ENCODE results near the gene LRRC18. TPM values are rescaled to one million over a fixed set of nuclear protein-coding genes. Genes with fewer than 3 reads are reported as not detected.
A peak's percentile ranks its signal among the peaks of the same experiment; 100 is the strongest.

Gene LRRC18
- polyA plus RNA-seq, 1 donor: 0.24 TPM

DNA sequence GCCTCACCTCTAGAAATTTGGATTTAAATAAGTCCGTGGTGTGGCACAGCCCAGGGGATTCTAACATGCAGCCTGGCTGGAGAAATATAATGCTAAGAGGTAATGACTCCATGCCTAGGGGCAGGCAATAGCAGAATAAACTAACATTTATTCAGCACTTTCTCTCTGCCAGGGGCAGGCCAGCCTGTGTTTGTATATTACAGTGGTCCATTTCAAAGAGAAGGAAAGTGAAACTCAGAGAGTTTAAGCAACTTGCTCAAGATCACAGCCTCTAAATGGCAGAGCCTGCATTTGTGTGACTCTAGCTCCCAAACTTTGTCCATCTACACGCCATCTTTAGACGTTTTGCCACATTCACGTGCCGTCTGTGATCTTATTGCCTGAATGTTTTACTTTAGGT lies 6.7 kb upstream of the LRRC18 start:
- Histone ChIP-seq H3K27me3 (ENCODE audit: control insufficient read depth, insufficient read depth, low read length) (no peaks in the 10 kb centered on the region), H3K4me1 (ENCODE audit: control insufficient read depth, insufficient read depth, low read length) (peaks cover 13% of the 10 kb centered on the region), H3K9me3 (ENCODE audit: control insufficient read depth, low read depth, low read length) (no peaks in the 10 kb centered on the region), H3K36me3 (ENCODE audit: control insufficient read depth, insufficient read depth, low read length) (no peaks in the 10 kb centered on the region), H3K4me3 (ENCODE audit: low read length) (no peak overlapping the region), H3K27ac (ENCODE audit: low read length) (no peak overlapping the region)
- peak in 1 of 2 donors; percentile 17 for DNase-seq
- WGBS (ENCODE audit: insufficient coverage, low lambda C conversion rate): 100% methylated on average over 1 of the region's 5 CpGs

DNA sequence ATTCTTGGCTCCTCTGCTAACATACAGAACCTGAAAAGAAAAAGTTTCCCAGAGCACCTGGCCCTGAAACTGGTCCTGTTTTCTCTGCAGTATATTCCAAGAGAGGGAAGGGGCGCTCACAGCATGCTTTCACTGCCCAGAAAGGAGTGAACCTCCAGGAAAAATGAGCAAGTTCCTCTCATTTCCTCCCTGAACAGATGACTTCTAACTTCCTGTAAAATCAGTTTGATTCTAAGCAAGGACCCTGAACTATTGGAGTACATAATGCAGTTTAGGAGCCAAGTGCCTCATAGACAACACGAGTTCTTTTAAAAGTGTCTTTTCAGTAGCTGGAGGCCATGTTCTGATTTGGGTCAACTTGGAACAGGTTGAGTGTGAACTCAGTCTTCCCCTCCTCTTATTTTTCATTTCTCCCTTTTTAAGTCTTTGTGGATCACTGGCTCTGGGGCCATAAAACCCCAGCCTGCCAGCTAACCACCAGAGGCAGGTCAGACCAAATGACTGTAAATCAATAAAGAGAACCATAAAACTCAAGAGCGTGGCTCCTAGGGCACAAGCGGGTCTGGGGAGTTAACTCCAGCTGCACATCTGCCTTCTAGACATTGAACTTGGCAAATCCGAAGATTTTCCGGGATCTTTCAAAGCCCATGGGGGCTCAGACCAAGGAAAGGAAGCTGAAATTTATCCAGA lies 5.9 kb upstream of the LRRC18 start:
- H3K4me1 ChIP-seq (ENCODE audit: control insufficient read depth, insufficient read depth, low read length): peaks cover 13% of the 10 kb centered on the region
- H3K4me3 ChIP-seq (ENCODE audit: low read length): no peak overlapping the region
- H3K36me3 ChIP-seq (ENCODE audit: control insufficient read depth, insufficient read depth, low read length): no peaks in the 10 kb centered on the region
- DNase-seq: peak; percentile 27 to 74
- no CpG with 5 or more reads among the region's 6 CpGs for WGBS (ENCODE audit: insufficient coverage, low lambda C conversion rate)
- H3K27me3 ChIP-seq (ENCODE audit: control insufficient read depth, insufficient read depth, low read length): no peaks in the 10 kb centered on the region
- H3K9me3 ChIP-seq (ENCODE audit: control insufficient read depth, low read depth, low read length): no peaks in the 10 kb centered on the region
- H3K27ac ChIP-seq (ENCODE audit: low read length): peak overlapping the region; percentile 23

DNA sequence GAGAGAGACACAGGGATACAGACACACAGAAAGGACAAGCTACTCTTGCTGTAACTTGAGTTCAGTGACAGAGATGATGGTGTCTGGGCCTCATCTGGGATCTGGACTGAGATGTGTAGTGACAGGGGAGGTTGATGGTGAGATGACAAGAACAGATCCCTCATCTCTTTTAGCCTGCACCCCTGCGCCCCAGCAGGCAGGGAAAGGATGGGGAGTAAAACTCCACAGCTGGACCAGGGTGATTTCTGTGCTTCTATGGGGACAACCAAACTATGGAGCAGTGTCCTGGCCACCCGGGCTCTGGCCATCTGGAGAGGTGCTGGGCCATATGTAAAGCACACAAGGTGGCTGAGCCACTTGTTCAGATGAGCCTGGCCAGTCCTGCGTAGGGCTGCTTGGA lies 4.5 kb upstream of the LRRC18 start:
- H3K4me1 ChIP-seq (ENCODE audit: control insufficient read depth, insufficient read depth, low read length): peaks cover 13% of the 10 kb centered on the region
- H3K9me3 ChIP-seq (ENCODE audit: control insufficient read depth, low read depth, low read length): no peaks in the 10 kb centered on the region
- H3K4me3 ChIP-seq (ENCODE audit: low read length): no peak overlapping the region
- no peaks in the 10 kb centered on the region for H3K36me3 ChIP-seq (ENCODE audit: control insufficient read depth, insufficient read depth, low read length)
- H3K27ac ChIP-seq (ENCODE audit: low read length): no peak overlapping the region
- no CpG with 5 or more reads among the region's 3 CpGs for WGBS (ENCODE audit: insufficient coverage, low lambda C conversion rate)
- no peaks in the 10 kb centered on the region for H3K27me3 ChIP-seq (ENCODE audit: control insufficient read depth, insufficient read depth, low read length)
- no peak for DNase-seq

DNA sequence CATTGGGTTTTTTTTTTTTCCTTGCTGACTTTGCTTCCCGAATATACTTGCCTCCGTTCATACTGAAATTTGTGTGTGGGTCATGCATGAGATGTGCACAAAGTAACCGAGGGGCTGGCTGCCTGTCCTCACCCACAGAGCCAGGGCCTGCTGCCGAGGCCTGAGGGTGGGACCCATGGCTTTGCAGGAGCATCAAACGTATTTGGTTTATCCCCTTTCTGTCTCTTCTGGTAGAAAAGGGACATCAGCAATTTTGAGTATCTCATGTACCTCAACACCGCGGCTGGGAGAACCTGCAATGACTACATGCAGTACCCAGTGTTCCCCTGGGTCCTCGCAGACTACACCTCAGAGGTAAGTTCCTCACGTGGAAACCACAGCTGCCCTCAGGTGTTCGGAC lies 3.5 kb upstream of the LRRC18 start:
- Histone ChIP-seq H3K4me3 (ENCODE audit: low read length) (no peak overlapping the region), H3K27ac (ENCODE audit: low read length) (no peak overlapping the region), H3K36me3 (ENCODE audit: control insufficient read depth, insufficient read depth, low read length) (no peaks in the 10 kb centered on the region), H3K4me1 (ENCODE audit: control insufficient read depth, insufficient read depth, low read length) (peaks cover 13% of the 10 kb centered on the region), H3K27me3 (ENCODE audit: control insufficient read depth, insufficient read depth, low read length) (no peaks in the 10 kb centered on the region), H3K9me3 (ENCODE audit: control insufficient read depth, low read depth, low read length) (no peaks in the 10 kb centered on the region)
- WGBS (ENCODE audit: insufficient coverage, low lambda C conversion rate): no CpG with 5 or more reads among the region's 10 CpGs
- DNase-seq: no peak

DNA sequence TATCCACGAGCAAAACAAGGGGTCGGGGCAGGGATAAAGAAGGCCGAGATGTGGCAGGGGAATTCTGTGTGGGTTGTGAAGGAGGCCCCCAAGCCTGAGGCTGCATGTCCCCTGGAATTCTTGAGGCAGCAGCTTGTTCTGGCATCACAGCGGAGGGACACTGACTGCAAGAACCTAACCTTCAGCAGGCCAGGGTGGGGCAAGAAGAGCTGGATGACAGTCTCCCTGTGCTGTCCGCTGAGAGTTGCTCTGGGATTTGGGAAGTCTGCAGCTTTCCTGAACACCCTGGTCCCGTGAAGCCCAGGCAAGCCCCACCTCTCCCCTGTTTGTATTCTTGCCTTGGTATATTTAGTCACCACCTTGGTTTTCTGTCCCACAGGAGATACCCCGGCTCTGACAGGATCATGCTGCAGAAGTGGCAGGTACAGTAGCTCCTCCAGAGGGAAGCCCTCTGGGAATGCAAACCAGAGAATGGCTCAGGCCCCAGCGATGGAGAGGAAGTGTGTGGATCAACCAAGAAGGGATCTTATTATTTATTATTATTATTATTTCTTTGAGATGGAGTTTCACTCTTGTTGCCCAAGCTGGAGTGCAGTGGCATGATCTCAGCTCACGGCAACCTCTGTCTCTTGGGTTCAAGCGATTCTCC lies 1.9 kb upstream of the LRRC18 start:
- H3K27ac ChIP-seq (ENCODE audit: low read length): no peak overlapping the region
- H3K4me3 ChIP-seq (ENCODE audit: low read length): no peak overlapping the region
- no peaks in the 10 kb centered on the region for H3K9me3 ChIP-seq (ENCODE audit: control insufficient read depth, low read depth, low read length)
- no peaks in the 10 kb centered on the region for H3K36me3 ChIP-seq (ENCODE audit: control insufficient read depth, insufficient read depth, low read length)
- H3K27me3 ChIP-seq (ENCODE audit: control insufficient read depth, insufficient read depth, low read length): no peaks in the 10 kb centered on the region
- no peak for DNase-seq
- no CpG with 5 or more reads among the region's 10 CpGs for WGBS (ENCODE audit: insufficient coverage, low lambda C conversion rate)
- H3K4me1 ChIP-seq (ENCODE audit: control insufficient read depth, insufficient read depth, low read length): peaks cover 13% of the 10 kb centered on the region

DNA sequence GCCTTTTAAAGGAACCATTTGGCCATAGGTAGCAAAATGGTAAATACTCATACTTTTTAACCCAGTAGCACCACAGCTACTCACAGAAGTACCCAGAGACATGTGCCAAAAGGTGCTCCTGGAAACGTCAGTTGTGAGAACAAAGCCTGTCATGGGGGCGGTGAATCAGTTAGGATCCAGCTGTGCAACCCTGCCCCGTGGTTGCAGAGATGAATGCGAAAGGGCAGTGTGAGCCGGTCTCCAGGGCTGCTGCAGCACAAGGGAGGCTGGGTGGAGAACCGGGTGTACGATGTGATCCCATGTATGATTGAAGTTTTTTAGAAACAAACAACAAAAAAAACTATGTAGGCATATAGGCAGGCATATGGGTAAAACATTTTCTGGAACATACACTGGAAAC lies 1.3 kb upstream of the LRRC18 start:
- H3K27ac ChIP-seq (ENCODE audit: low read length): no peak overlapping the region
- no peak overlapping the region for H3K4me3 ChIP-seq (ENCODE audit: low read length)
- no peaks in the 10 kb centered on the region for H3K36me3 ChIP-seq (ENCODE audit: control insufficient read depth, insufficient read depth, low read length)
- no peak for DNase-seq
- no CpG with 5 or more reads among the region's 7 CpGs for WGBS (ENCODE audit: insufficient coverage, low lambda C conversion rate)
- no peaks in the 10 kb centered on the region for H3K27me3 ChIP-seq (ENCODE audit: control insufficient read depth, insufficient read depth, low read length)
- peaks cover 9% of the 10 kb centered on the region for H3K4me1 ChIP-seq (ENCODE audit: control insufficient read depth, insufficient read depth, low read length)
- H3K9me3 ChIP-seq (ENCODE audit: control insufficient read depth, low read depth, low read length): no peaks in the 10 kb centered on the region

DNA sequence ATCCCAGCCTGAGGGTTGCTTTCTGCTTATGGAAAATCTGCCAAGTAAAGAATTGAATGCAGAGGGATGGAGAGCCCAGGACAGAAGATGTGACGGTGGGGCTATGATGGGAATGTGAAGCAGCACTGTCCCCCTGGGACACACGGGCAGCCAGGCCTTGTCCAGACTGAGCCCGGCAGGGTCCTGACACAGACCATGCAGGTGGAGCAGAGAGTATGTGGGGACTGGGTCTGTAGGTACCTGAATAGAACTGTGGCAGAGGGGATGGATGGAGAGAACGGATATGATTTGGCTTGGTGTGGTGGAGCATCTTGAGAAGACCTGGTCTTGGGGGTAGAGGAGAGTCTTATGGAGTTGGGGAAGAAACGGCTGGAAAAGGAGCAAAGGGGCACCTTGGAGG lies 732 bp upstream of the LRRC18 start:
- DNase-seq: no peak
- no peaks in the 10 kb centered on the region for H3K36me3 ChIP-seq (ENCODE audit: control insufficient read depth, insufficient read depth, low read length)
- H3K9me3 ChIP-seq (ENCODE audit: control insufficient read depth, low read depth, low read length): no peaks in the 10 kb centered on the region
- H3K27ac ChIP-seq (ENCODE audit: low read length): no peak overlapping the region
- WGBS (ENCODE audit: insufficient coverage, low lambda C conversion rate): 92% methylated on average over 2 of the region's 5 CpGs
- H3K4me3 ChIP-seq (ENCODE audit: low read length): no peak overlapping the region
- peaks cover 4% of the 10 kb centered on the region for H3K4me1 ChIP-seq (ENCODE audit: control insufficient read depth, insufficient read depth, low read length)
- no peaks in the 10 kb centered on the region for H3K27me3 ChIP-seq (ENCODE audit: control insufficient read depth, insufficient read depth, low read length)

DNA sequence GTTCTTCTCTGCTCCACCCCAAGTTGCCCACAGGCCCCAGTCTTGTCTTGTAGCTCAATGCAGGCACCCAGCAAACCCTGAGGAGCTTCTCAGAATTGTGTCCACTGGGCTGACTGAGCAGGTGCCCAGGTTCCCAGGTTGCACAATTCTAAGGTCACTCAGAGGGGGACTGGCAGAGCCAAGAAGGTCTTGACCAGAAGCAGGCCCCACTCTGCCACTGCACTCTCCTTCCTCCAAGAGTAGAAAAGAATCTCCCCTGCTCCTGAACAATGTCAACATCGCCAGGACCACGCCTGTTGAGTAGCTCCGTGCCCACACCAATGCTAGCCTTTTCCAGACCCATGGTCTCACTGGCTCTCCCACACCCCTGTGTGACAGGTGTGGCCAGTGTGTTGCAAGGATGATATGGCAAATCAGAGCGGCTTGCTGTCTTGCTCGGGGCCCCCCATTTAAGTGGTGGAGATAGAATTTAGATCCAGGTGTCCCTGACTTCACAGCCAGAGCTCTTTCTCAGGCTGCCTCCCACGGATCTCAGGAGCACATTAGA lies 577 bp downstream of the LRRC18 start:
- WGBS (ENCODE audit: insufficient coverage, low lambda C conversion rate): no CpG with 5 or more reads among the region's 6 CpGs
- peaks cover 6% of the 10 kb centered on the region for H3K27me3 ChIP-seq (ENCODE audit: control insufficient read depth, insufficient read depth, low read length)
- H3K36me3 ChIP-seq (ENCODE audit: control insufficient read depth, insufficient read depth, low read length): no peaks in the 10 kb centered on the region
- no peak overlapping the region for H3K4me3 ChIP-seq (ENCODE audit: low read length)
- no peak overlapping the region for H3K27ac ChIP-seq (ENCODE audit: low read length)
- H3K9me3 ChIP-seq (ENCODE audit: control insufficient read depth, low read depth, low read length): no peaks in the 10 kb centered on the region
- no peaks in the 10 kb centered on the region for H3K4me1 ChIP-seq (ENCODE audit: control insufficient read depth, insufficient read depth, low read length)
- no peak for DNase-seq

DNA sequence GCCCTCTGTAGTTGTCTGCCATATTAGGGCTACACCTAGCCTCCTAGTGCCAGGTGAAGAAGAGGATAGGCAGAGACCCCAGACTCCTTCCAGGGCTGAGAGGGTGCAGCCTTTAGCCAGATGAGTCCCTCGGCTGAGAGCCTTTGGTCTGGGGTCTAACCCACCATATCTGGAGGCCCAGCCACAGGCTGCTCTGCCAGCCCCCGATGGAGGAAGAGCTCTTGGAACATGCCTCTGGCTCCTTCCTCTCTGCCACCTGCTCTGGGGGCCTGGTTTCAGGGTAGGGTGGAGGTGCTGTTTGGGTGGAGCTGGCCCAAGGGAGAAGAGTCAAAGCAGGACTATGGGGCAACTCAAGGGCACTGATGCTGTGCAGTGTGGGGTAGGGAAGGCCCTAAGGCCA lies 1.4 kb downstream of the LRRC18 start:
- no peak for DNase-seq
- Histone ChIP-seq H3K9me3 (ENCODE audit: control insufficient read depth, low read depth, low read length) (no peaks in the 10 kb centered on the region), H3K36me3 (ENCODE audit: control insufficient read depth, insufficient read depth, low read length) (no peaks in the 10 kb centered on the region), H3K4me3 (ENCODE audit: low read length) (no peak overlapping the region), H3K27ac (ENCODE audit: low read length) (no peak overlapping the region), H3K4me1 (ENCODE audit: control insufficient read depth, insufficient read depth, low read length) (no peaks in the 10 kb centered on the region), H3K27me3 (ENCODE audit: control insufficient read depth, insufficient read depth, low read length) (peaks cover 6% of the 10 kb centered on the region)
- no CpG with 5 or more reads among the region's 2 CpGs for WGBS (ENCODE audit: insufficient coverage, low lambda C conversion rate)

DNA sequence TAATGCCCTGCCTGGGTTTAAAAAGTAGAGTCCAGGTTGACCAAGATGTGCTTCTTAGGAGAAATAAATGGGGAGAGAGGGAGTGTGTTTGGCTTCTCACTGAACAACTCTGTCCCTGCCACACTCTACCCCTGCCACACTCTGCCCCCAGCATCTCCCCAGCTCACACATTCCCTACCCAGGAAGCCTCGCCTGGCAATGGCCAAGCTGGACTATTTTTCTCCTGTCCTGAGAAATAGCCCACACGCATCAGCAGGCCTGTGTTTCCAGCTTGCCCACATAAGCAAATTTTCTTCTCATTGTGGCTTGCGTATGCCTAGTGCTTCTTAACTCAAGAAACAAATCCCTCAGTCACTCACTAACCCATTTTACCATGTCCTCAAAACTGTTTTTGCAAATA lies 1.8 kb downstream of the LRRC18 start:
- no peaks in the 10 kb centered on the region for H3K36me3 ChIP-seq (ENCODE audit: control insufficient read depth, insufficient read depth, low read length)
- H3K9me3 ChIP-seq (ENCODE audit: control insufficient read depth, low read depth, low read length): no peaks in the 10 kb centered on the region
- H3K27ac ChIP-seq (ENCODE audit: low read length): no peak overlapping the region
- peaks cover 6% of the 10 kb centered on the region for H3K27me3 ChIP-seq (ENCODE audit: control insufficient read depth, insufficient read depth, low read length)
- DNase-seq: no peak
- H3K4me3 ChIP-seq (ENCODE audit: low read length): no peak overlapping the region
- no CpG with 5 or more reads among the region's 3 CpGs for WGBS (ENCODE audit: insufficient coverage, low lambda C conversion rate)
- no peaks in the 10 kb centered on the region for H3K4me1 ChIP-seq (ENCODE audit: control insufficient read depth, insufficient read depth, low read length)

DNA sequence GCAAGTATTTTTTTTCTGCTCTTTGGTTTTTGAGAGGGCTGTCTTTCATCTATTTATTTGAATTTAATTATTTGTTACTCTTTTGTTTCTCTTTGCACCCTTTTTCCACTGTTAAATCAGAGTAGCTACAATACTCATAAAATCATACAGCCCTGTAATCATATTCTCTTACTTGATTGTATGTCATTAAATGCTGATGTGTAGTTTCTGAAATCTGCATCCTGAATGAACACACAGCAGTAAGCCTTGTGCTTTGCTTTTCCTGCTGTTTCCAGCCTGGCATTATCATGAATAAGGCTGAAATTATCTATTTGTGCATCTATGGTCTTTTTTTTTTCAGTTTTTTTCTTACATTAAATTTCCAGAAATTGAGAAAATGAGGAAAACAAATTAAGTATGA lies 4.1 kb downstream of the LRRC18 start:
- Histone ChIP-seq H3K4me1 (ENCODE audit: control insufficient read depth, insufficient read depth, low read length) (no peaks in the 10 kb centered on the region), H3K27me3 (ENCODE audit: control insufficient read depth, insufficient read depth, low read length) (peaks cover 6% of the 10 kb centered on the region), H3K36me3 (ENCODE audit: control insufficient read depth, insufficient read depth, low read length) (no peaks in the 10 kb centered on the region), H3K27ac (ENCODE audit: low read length) (no peak overlapping the region), H3K4me3 (ENCODE audit: low read length) (no peak overlapping the region), H3K9me3 (ENCODE audit: control insufficient read depth, low read depth, low read length) (no peaks in the 10 kb centered on the region)
- no peak for DNase-seq

Data from large intestine (tissue), 3 donors.